DMS53 treated with DMSO at 0.1 percent for 48 hours (cell line): Measurements from ENCODE around the gene TALDO1.
"Not testable (repeated sequence)": the region's sequence is repeated elsewhere in the genome, so short reads cannot be mapped to it uniquely, and the experiment has no call there.

Experiments used
- DNase-seq: peaks from one replicate; lab custom pipeline; 2025; ENCODE audit not compliant: unreplicated experiment; lab: John Stamatoyannopoulos, UW

The TALDO1 gene

DNA sequence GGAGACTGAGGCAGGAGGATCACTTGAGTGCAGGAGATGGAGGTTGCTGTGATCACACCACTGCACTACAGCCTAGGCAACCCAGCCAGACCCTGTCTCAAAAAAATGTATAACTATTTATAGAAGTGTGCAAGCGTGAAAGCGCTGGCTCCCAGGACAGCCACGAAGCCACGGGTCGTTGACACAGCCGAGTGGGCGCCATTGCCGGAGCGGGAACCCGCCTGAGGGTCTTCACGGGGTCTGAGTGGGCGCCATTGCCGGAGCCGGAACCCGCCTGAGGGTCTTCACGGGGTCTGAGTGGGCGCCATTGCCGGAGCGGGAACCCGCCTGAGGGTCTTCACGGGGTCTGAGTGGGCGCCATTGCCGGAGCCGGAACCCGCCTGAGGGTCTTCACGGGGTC is 12.7 kb upstream of the TALDO1 start:
- not testable (repeated sequence) for DNase-seq

DNA sequence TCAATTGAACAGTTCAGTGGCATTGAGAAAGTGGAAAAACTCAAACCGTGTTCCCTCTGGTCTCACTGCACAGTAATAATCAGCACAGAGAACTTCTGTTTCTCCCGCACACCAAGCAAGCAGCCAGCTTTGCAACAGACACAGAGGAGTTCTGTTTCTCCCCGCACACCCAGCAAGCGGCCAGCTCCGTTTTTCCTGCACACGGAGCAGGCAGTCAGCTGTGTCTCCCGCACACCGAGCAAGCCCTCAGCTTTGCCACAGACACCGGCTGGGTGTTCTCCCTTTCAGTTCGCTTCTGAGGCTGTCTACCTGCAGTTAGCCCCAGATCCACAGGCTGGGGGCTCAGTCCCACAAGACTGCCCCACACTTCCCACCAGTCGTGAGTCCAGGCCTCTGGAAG is 9.9 kb upstream of the TALDO1 start:
- no peak for DNase-seq

DNA sequence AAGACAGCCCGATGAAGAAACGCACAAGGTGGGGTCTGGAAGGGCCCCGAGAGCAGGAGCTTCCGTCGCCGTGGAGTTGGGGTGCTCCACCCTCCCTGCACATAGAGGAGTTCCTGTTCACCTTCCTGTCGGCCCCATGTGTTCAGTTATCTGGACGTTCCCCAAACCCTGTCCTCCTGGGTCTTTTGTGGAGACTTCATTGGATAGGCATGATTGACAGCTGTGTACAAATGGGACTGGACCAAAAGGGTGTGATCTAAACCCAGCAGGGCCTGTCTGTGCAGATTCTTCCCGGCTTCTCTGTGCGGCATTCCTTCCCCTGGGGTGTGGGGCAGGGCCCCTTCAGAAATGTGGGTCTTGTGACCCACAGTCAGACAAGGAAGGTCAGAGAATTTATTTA is 9.4 kb upstream of the TALDO1 start:
- DNase-seq, result not testable (repeated sequence)

- no peak for DNase-seq
These were observed 5.1 kb upstream of the TALDO1 start for GRCh38 chr11:742156-742546.

DNA sequence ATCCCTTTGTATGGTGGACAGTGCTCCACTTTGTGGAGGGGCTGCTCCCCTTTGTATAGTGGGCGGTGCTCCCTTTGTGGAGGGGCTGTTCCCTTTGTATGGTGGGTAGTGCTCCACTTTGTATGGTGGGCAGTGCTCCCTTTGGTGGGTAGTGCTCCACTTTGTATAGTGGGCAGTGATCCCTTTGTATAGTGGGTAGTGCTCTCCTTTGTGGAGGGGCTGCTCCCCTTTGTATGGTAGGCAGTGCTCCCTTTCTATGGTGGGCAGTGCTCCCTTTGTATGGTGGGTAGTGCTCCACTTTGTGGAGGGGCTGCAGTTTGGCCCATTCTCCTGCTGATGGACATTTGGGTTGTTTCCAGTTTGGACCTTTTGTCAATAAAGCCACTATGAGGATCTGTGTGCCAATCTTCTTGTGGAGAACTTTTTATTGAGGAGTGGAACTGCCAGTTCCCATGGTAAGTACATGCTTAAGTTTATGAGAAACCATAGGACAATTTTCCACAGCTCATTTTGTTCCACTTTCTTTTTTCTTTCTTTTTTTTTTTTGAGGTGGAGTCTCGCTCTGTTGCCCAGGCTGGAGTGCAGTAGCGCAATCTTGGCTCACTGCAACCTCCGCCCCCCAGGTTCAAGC is 4.6 kb upstream of the TALDO1 start:
- DNase-seq, result no peak

GRCh38 chr11:745428-745827 is 1.8 kb upstream of the TALDO1 start:
- DNase-seq, result no peak

- DNase-seq, result peak; percentile 32
These were observed 741 bp upstream of the TALDO1 start for GRCh38 chr11:746289-747157.

- no peak for DNase-seq
These were observed 719 bp downstream of the TALDO1 start for GRCh38 chr11:748007-748359.

GRCh38 chr11:749731-750130 is 2.5 kb downstream of the TALDO1 start:
- DNase-seq, result no peak

DNA sequence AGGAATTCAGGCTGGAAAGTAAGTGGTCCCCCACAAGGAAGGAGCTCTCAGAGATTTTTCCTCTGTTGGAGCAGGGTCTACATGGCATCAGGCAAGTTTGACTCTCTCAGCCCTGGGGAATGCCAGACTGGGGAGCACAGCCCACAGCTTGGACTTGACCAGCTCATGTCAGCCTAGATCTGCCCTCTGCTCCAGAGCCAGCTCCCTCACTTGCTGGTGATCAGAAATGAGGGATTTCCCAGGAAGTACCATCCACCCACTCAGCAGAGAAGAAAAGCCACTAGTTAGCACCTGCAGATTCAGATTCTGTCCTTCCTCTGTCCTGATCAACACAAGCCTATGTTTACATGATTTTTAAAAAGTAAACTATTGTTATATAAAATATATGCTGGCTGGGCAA is 13.0 kb downstream of the TALDO1 start:
- DNase-seq, result no peak

DNA sequence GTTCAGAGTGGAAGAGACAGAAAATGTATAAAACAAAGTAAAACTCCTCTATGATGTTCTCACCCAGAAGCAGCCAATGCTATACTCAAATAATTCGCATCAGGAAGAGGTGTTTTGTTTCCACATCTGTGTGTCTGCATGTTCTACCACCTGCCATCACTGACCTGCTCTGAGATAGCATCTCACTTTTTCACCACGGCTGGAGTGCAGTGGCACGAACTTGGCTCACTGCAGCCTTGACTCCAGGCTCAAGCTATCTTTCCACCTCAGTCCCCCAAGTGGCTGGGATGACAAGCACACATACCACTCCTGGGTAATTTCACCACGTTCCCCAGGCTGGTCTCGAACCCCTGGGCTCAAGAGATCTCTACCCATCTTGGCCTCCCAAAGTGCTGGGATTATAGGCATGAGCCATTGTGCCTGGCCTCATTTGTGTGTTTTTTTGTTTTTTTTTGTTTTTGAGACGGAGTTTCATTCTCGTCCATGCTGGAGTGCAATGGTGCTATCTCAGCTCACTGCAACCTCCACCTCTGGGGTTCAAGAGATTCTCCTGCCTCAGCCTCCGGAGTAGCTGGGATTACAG is 14.4 kb downstream of the TALDO1 start:
- DNase-seq, result no peak

DNA sequence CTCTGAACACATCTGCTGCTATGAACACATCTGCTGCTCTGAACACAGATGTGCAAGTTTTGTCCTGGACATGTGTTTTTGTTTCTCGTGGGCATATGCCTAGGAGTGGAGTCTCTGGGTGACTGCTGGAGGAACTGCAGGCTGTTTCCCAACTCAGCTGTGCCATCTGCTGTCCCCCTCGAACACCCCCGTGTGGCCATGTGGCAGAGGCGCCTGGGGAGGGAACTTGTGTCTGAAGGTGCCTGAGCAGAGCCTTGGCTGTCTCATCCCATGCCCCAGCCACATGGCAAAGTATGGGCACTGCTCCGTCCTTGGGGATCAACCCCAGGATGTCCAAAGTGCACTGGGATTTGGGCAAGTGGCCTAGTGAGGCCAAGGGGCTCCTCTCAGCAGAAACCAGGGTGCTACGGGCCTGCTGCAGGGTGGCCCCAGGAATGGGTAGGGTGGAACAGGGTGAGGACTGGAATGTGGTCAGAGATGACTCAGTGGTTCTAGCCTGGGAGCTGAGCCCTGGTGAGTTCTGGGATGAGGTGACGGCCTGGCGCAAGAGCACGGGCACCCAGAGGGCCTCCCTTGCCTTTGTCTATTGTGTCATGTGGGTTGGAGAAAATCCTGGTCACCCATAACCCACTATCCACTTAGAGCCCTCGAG is 15.3 kb downstream of the TALDO1 start:
- DNase-seq, result no peak

DNA sequence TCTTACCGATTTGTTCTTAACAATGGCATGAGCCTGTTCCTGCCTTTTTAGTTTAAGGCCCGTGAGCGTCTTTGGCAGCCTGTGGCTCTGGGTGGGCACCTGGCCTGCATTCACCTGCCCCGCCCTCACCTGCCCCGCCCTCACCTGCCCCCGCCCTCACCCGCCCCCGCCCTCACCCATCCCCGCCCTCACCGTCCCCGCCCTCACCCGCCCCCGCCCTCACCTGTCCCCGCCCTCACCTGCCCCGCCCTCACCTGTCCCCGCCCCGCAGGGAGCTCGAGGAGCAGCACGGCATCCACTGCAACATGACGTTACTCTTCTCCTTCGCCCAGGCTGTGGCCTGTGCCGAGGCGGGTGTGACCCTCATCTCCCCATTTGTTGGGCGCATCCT is 15.8 kb downstream of the TALDO1 start:
- DNase-seq, result no peak

DNA sequence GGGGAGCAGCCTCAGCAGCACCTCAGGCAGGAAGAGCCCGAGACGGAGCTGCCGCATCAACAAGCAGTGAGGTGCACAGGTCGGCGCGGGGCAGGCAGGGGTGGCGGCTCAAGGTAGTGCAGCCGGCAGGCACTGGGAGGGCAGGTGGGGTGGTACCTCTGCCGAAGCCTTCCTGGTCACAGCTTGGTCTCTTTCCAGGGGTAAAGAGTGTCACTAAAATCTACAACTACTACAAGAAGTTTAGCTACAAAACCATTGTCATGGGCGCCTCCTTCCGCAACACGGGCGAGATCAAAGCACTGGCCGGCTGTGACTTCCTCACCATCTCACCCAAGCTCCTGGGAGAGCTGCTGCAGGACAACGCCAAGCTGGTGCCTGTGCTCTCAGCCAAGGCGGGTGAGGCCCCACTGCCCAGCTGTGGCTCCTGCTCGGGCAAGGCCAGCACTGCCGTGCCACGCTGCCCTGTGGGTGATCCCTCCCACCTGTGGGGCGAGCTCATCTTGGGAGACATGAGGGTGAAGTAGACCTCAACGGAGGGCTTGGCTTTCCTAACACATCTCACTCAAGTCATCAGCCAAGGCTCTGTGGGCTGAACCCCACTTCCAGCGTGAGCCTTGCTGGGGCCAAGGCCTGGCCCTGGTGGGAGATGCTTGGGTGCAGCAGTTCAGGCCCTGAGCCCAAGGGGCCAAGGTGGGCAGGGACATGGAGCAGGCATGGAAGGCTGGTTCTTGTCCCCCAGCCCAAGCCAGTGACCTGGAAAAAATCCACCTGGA is 16.5 kb downstream of the TALDO1 start:
- DNase-seq, result no peak

- DNase-seq, result no peak
These were observed 17.2 kb downstream of the TALDO1 start for GRCh38 chr11:764322-765024.

- peak; percentile 27 for DNase-seq
These were observed 17.9 kb downstream of the TALDO1 start for GRCh38 chr11:765025-765801.

- no peak for DNase-seq
These were observed 18.5 kb downstream of the TALDO1 start for GRCh38 chr11:765802-766091.

DNA sequence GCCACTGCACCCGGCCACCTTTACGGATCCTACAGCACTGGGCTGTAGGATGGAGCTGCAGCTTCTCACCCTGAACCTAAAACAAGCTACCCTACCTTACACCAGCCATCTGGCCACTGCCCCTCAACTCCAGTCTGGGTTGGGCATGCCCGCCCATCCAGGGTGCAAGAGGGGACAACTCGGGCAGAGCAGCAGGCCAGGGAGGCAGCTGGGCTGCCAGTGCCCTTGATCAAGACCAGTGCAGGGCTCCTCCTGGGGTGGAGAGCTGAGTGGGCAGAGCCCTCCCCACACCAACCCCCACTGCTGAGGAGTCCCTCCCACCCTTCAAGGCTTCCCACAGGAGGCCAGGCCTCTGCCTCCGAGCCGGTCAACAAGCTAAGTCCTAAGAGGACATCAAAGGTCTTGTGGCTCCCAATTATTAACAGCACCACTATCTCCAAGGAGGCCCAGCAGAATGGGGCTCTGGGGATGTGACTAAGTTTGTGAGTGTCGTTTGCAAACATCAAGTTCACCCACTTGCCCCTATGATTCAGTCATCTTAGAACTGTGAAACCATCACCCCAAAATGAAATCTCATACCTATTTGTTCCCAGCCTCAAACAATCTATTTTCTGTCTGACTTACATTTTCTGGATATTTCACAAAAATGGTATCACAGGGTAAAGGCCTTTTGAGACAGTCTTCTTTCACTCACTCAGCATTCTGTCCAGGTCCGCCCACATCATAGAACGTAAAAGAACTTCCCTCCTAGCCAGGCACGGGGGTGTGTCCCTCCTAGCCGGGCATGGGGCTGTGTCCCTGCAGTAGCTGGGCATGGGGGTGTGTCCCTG is 19.1 kb downstream of the TALDO1 start:
- no peak for DNase-seq

- DNase-seq, result no peak
These were observed 19.6 kb downstream of the TALDO1 start for GRCh38 chr11:766936-767210.
